ENCODE results near the gene HIVEP3. TPM values are rescaled to one million over a fixed set of nuclear protein-coding genes. Genes with fewer than 3 reads are reported as not detected.

HIVEP3 gene
- polyA plus RNA-seq, 1 donor (not counting 4 experiments of a cell fraction or from before 2014, with no cell fraction given) = 1.1 TPM

GRCh38 chr1:41501581-41501980, 417.1 kb downstream of the HIVEP3 start:
- no peak for FAIRE-seq
- H3K4me2 ChIP-seq (ENCODE audit: control insufficient read depth, extremely low read depth, insufficient read depth, low read depth, low read length) = peak overlapping the region; percentile 55
- H3K9me3 ChIP-seq (ENCODE audit: control insufficient read depth, low read depth, low read length) = no peaks in the 10 kb centered on the region
- no peak for DNase-seq (ENCODE audit: low read depth, low spot score)
- dilution Hi-C loops (cut with MboI; ENCODE audit: extremely low pct_ligation_motif_present, low sequenced_read_pairs) = no loop called here
- H3K27ac ChIP-seq (ENCODE audit: control insufficient read depth, insufficient read depth, low read length) = peak overlapping the region; percentile 76
- H3K36me3 ChIP-seq (ENCODE audit: control insufficient read depth in 2 of 2, extremely low read depth in 1 of 2, insufficient read depth in 2 of 2, low read length in 2 of 2) = no peaks in the 10 kb centered on the region
- no peaks in the 10 kb centered on the region for H3K27me3 ChIP-seq (ENCODE audit: control insufficient read depth, extremely low read depth, insufficient read depth, low read length)
- no peaks in the 10 kb centered on the region for H4K20me1 ChIP-seq (ENCODE audit: control insufficient read depth, extremely low read depth, insufficient read depth, low read length)
- TF ChIP-seq, protein P1, sequence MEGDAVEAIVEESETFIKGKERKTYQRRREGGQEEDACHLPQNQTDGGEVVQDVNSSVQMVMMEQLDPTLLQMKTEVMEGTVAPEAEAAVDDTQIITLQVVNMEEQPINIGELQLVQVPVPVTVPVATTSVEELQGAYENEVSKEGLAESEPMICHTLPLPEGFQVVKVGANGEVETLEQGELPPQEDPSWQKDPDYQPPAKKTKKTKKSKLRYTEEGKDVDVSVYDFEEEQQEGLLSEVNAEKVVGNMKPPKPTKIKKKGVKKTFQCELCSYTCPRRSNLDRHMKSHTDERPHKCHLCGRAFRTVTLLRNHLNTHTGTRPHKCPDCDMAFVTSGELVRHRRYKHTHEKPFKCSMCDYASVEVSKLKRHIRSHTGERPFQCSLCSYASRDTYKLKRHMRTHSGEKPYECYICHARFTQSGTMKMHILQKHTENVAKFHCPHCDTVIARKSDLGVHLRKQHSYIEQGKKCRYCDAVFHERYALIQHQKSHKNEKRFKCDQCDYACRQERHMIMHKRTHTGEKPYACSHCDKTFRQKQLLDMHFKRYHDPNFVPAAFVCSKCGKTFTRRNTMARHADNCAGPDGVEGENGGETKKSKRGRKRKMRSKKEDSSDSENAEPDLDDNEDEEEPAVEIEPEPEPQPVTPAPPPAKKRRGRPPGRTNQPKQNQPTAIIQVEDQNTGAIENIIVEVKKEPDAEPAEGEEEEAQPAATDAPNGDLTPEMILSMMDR (optimal IDR thresholded peaks at IDR 0.05 in 1 of 3, IDR thresholded peaks at IDR 0.05 in 1 of 3, conservative IDR thresholded peaks at IDR 0.05 in 1 of 3; ENCODE audit: extremely low read depth in 1 of 3, insufficient read depth in 2 of 3, low read length in 3 of 3) = no peak
- no peak for TF ChIP-seq EZH2 (IDR thresholded peaks at IDR 0.05; ENCODE audit: low read length)
- H2AFZ ChIP-seq (ENCODE audit: control insufficient read depth, low read length) = no peak overlapping the region
- peak overlapping the region; percentile 57 for H3K9ac ChIP-seq (ENCODE audit: control insufficient read depth, extremely low read depth, insufficient read depth, low read length)
- no peaks in the 10 kb centered on the region for H3K79me2 ChIP-seq (ENCODE audit: control insufficient read depth, insufficient read depth, low read length)
- peaks cover 3% of the 10 kb centered on the region for H3K9me1 ChIP-seq (ENCODE audit: control insufficient read depth, extremely low read depth, insufficient read depth, low read length)
- peaks cover 68% of the 10 kb centered on the region for H3K4me1 ChIP-seq (ENCODE audit: control insufficient read depth, extremely low read depth, insufficient read depth, low read length)
- peak overlapping the region in 1 of 3 experiments; percentile 20 for H3K4me3 ChIP-seq (ENCODE audit: control insufficient read depth in 2 of 3, extremely low read depth in 1 of 3, insufficient read depth in 2 of 3, low read depth in 1 of 3, low read length in 3 of 3)

DNA sequence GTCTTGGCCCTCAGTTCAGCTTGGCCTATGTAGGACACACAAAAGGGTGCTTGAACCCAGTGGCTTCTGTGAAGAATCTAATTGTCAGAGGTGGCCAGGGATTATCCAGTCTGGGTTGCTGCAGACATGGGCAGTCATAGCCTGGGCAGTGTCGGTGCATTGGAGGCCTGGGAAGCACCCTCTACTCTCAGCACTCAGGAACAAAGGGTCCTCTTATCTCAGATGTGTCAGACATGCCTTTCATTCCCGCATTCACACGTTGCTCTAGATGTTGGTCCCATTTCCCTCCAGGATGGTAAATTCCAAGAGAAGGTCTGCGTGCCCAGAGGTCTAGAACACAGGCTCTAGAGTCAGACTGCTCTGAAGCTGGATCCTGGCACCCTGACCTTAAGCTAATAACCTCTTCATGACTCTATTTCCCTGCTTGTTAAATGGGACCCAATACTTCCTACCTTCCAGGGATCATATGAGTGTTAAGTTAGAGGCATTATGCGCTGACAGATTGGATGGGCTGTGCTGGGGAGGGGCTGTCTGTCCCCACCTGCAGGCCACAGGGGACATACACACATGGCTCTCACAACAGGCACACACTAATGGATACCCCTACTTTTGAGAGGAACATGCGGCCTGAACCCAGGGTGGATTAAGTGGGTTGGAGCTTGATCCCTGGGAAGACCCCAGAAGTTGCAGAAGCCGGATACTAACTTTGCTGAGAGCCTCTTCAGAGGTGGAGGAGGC, 417.8 kb downstream of the HIVEP3 start:
- peak; percentile 74 for FAIRE-seq
- TF ChIP-seq EZH2 (IDR thresholded peaks at IDR 0.05; ENCODE audit: low read length) = no peak
- TF ChIP-seq, protein P1 (optimal IDR thresholded peaks at IDR 0.05 in 1 of 3, IDR thresholded peaks at IDR 0.05 in 1 of 3, conservative IDR thresholded peaks at IDR 0.05 in 1 of 3; ENCODE audit: extremely low read depth in 1 of 3, insufficient read depth in 2 of 3, low read length in 3 of 3) = no peak
- no peak overlapping the region for H3K4me3 ChIP-seq (ENCODE audit: control insufficient read depth in 2 of 3, extremely low read depth in 1 of 3, insufficient read depth in 2 of 3, low read depth in 1 of 3, low read length in 3 of 3)
- H3K36me3 ChIP-seq (ENCODE audit: control insufficient read depth in 2 of 2, extremely low read depth in 1 of 2, insufficient read depth in 2 of 2, low read length in 2 of 2) = no peaks in the 10 kb centered on the region
- DNase-seq (ENCODE audit: low read depth, low spot score) = no peak
- H4K20me1 ChIP-seq (ENCODE audit: control insufficient read depth, extremely low read depth, insufficient read depth, low read length) = no peaks in the 10 kb centered on the region
- dilution Hi-C loops (cut with MboI; ENCODE audit: extremely low pct_ligation_motif_present, low sequenced_read_pairs) = no loop called here
- H3K27ac ChIP-seq (ENCODE audit: control insufficient read depth, insufficient read depth, low read length) = peak overlapping the region; percentile 76
- no peaks in the 10 kb centered on the region for H3K27me3 ChIP-seq (ENCODE audit: control insufficient read depth, extremely low read depth, insufficient read depth, low read length)
- H2AFZ ChIP-seq (ENCODE audit: control insufficient read depth, low read length) = peak overlapping the region; percentile 20
- no peaks in the 10 kb centered on the region for H3K9me3 ChIP-seq (ENCODE audit: control insufficient read depth, low read depth, low read length)
- no peaks in the 10 kb centered on the region for H3K79me2 ChIP-seq (ENCODE audit: control insufficient read depth, insufficient read depth, low read length)
- peak overlapping the region; percentile 55 for H3K4me2 ChIP-seq (ENCODE audit: control insufficient read depth, extremely low read depth, insufficient read depth, low read depth, low read length)
- peaks cover 3% of the 10 kb centered on the region for H3K9me1 ChIP-seq (ENCODE audit: control insufficient read depth, extremely low read depth, insufficient read depth, low read length)
- H3K4me1 ChIP-seq (ENCODE audit: control insufficient read depth, extremely low read depth, insufficient read depth, low read length) = peaks cover 73% of the 10 kb centered on the region
- H3K9ac ChIP-seq (ENCODE audit: control insufficient read depth, extremely low read depth, insufficient read depth, low read length) = peak overlapping the region; percentile 57

Data from keratinocyte (primary cell).